ENCODE measurements around the gene NKAIN4.

Gene NKAIN4

DNA sequence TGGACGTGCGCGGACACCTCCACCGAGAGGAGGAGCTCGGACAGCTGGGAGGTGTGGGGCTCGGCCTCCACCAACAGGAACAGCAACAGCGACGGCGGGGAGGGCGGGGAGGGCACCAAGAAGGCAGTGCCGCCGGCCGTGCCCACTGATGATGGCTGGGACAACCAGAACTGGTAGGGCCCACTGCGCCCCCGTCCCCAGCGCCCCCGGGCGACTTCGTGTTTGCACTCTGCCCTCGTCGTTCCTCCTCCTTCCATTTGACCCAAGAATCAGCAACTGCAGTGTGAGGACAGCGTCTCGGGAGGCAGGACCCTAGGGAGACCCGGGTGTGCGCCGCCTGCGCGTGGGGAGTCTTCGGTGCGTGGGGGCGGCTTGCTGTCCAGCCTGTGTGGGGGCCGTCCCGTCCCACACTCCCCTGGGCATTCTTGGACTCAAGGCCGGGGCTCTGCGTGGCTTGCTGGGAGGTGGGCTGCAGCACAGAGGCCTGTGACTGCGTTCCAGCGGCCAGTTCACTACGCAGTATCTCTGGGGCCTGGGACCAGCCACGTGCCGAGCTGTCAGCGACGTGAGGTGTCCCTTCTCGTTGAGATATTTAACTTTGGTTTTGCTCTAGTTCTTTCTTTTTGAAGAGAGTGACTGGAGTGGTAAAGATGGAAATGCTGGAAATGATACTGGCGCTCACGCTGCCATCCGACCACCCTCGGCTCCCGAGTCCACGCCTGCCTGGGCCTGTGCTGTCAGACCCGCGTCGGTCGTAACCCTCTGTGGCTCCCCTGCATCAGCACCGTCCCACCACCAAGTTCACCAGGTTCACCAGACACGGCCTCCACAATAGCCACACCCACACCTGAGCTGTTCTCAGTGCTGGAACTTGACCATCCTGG lies 33.7 kb upstream of the NKAIN4 start:
- DNase-seq, result no peak

DNA sequence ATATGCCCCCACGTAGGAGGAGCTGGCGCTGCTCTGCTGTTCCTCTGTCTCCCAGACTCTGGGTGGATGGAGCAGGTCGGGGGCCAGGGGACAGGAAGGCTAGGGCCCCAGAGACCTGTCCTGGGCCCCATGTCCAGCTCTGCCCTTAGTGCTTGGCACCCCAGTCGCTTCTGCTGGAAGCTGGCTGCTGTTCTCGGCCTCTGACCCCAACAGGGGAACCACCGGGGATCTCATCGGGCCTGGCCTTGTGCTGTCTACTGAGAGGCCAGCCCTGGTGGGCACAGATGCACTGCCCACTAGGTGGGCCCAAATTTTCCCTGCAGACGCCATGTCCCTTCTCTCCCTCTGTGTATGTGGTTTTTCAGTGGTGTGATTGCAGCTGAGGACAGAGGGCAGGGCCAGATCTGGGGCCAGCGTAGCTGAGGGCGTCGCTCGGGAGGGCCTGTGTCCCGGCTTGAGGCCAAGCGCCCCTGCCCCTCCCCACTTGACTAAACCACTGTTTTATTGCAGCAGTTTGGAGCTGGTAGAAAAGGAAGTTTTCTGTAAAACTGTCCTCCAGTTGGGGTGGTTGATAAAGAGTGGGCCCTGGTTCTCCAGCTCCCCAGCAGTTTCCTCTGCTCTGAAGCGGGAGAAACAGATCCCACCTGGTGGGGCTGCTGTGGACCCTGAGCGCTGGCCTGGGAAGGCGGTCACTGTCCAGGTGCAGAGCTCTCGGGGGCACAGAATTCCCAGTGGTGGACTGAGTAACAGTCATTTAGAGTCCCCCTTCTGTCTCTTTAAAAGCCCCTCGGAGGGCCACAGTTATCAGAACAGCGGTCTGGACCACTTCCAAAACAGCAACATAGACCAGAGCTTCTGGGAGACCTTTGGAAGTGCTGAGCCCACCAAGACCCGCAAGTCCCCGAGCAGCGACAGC lies 32.8 kb upstream of the NKAIN4 start:
- DNase-seq, result no peak

DNA sequence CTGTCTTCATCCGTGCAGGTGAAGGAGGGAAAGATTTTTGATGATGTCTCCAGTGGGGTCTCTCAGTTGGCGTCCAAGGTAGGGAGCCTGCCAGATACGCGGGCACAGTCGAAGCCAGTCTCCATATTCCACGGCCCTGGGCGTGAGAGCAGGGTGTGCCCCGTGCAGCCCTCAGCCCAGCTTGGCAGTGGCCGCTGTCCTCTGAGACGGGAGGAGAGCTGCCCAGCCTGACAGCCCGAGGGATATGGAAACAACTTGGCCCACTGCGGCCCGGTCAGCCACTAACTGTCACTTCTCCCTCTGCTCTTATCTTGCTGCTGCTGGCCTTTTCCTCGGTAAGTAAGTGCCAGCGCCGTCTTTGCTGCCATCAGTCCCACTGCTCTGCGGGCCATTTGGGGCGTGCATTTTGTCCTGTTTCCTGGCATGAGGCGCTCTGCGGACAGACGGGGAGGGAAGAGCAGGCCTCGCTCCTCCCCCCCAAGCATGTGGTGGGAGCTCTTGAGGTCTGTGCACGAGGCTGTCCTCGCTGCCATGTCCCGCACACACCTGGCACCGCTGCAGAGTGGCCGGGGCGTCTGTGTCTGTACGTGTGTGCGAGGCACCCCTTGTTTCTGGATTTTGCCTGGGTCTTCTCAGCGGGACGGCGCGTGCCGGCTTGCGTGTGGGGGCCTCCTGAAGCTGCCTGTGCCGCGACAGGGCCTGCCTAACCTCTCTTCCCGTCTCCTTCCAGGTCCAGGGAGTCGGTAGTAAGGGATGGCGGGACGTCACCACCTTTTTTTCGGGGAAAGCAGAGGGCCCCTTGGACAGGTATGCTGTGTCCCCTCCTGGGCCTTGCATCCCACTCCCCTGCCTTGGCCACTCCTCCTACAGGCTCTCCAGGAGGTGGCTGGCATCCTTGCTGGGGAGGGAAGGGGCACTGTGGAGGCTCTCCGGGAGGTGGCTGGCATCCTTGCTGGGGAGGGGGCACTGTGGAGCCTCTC lies 31.7 kb upstream of the NKAIN4 start:
- DNase-seq, result no peak

DNA sequence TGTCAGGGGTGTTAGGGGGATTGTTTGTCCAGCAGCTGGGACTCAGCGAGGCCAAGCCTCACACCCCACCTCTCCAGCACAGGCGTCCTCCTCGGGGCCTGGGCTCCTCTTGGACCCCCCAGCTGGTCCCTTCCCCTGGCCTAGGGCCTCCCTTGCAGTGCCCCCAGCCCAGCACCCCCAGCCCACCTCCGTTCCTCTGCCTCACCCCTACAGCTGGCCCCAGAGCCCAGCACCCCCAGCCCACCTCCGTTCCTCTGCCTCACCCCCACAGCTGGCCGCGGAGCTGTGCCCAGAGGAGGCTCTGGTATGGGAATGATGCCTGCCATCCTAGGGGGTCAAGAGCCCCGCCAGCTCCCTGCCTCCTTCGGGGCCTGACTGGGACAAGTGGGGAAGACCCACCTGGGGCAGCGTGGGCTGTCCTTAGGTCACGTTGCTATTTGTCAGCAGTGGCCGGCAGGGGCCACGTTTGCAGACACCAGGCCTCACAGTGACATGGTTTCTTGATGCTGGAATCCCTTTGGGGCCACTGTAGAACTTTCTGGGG lies 30.8 kb upstream of the NKAIN4 start:
- no peak for DNase-seq

DNA sequence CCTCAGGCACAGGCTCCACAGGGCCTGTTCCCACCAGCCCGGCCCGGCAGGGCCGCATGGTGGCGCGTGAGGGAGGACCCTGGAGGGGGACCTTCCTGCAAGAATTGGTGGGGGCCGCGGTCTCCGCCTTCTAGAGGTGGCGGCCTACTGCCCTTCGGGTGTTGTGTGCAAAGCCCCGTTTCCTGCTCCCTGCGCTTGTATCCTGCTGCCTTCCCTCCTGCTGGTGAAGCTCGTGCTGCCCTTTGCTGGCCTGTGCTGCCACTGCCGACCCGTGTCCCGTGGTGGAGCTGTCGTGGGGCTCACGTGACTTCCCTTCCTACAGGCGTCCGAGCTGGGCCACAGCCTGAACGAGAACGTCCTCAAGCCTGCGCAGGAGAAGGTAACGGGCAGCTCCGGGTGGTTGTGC lies 30.3 kb upstream of the NKAIN4 start:
- DNase-seq, result peak; percentile 15

DNA sequence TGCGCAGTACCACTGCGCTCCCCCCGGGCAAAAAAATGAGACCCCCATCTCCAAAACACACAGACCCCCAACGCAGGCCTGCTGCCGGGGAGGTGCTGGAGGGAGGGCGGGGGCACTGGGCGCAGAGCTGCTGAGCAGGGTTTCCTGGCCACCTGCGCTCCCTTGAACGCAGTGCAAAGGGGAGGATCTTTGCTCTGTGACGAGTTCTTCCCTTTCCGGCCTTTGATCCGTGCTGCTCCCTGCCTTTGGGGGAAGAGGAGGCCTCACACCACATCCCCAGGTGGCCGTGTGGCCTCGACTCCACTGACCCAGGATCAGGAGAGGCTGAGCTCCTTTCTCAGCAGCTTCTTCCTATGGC lies 29.8 kb upstream of the NKAIN4 start:
- DNase-seq, result peak; percentile 33

DNA sequence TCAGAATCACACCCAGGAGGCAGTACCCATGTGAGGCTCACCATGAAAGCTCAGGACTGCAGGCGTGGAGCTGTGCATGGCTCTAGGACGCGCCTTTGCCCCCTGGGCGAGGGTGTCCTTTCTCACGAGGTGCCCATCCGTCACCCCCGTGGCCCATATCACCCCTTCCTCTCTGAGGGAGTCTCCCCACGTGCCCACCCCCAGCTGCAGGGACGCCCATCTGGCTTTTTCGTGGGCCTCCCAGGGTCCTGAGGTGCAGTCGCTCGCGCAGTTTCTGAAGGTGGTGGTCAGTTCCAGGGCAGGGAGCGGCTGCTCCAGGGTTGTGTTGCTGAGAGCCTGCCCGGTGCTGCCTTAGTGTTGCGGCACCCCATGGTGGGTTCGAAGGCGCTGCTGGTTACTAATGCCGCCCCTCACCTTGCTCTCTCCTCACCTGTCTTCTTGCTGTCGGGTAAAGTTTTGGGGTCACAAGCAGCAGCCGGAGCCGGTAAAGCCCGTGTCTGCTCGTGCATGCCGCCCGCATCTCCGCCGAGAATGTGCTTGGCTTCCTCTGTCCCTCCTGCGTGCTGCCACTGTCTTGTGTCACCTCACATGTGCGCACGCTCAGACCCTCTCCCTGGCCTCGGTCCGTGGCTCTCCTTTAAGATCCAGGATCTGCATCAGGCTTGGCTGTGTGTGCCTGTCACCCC lies 29.3 kb upstream of the NKAIN4 start:
- DNase-seq, result no peak

DNA sequence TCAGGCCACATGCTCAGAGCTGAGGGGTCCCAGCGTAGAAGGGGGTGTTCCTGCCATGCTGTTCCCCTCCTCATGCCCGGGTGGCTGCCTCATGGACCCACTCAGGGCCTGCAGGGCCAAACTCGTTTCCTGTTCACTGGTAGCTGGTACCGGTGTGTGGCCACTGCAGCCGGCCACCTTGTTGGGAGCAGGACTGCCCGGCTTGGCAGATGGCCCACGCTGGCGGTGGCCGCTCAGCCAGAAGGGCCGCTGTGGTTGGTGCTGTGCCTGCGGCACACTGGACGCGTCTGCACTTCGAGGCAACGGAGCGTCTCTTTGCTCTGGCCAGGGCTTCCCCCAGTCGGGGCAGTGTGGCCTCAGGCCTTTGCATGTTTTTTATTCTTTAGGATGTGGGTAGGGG lies 28.7 kb upstream of the NKAIN4 start:
- no peak for DNase-seq

DNA sequence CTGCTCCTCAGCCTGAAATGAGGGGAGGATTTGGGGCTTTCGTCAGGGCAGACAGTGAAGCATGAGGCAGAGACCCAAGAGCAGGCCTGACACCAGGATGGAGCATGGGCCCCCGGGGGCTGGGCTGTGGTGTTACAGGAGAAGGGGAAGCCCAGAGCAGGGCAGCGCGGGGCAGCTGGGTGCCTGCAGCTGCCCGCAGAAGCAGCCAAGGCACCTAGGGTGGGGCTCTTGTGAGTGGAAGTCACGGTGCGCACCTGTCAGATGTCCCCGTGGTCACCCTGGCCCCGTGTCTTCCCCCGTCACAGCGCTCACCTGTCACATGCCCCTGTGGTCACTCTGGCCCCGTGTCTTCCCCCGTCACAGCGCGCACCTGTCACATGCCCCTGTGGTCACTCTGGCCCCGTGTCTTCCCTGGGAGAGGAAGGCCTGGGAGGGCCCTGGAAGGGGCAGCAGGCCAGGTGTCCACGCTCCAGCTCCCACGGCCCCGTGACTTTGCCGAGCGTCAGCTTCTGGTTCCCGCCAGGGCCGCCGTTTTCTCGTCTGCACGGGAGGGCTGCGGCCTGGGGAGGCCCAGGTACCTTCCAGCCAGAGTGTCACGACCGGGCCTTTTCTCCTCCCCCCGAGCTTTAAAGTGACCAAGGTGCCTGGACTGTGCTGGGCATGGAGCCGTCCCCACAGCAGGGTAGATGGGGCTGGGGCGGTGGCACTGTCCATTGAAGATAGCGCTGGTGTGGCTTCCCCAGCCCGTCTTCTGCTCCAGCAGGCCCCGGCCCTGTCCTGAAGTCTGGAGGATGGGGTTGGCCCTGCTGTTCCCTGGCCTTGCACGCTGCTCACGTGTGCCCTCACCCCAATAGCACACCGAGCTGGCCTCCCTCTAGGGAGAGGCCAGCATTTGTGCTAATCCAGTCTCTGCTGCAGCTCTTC lies 27.7 kb upstream of the NKAIN4 start:
- DNase-seq, result no peak

DNA sequence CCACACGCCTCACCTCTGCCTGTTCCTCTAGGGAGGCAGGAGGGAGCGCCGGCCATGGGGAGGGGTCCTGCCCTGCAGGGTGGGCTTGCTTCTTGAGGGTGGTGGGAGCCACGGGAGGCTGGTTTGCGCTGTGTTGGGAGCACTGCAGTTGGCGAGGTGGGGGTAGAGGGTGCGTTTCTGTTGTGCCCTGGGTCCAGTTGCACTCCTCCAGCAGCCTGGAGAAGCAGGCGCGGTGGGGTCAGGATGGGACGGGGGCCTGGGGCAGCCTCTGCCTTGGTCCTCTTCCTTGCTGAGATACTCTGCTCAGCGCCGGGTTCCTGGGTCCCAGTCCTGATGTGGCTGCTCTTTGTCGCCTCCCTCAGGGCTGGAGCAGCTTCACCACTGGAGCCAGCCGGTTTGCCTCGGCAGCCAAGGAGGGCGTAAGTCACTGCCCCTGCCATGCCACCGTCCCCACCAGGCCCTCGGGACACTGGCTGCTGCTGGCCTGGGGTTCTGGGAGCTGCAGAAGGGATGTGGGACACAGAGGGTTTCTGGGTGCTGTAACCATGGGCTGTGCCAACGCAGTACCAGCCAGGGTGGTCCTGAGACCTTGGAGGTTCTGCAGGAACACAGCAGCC lies 26.8 kb upstream of the NKAIN4 start:
- DNase-seq, result no peak

DNA sequence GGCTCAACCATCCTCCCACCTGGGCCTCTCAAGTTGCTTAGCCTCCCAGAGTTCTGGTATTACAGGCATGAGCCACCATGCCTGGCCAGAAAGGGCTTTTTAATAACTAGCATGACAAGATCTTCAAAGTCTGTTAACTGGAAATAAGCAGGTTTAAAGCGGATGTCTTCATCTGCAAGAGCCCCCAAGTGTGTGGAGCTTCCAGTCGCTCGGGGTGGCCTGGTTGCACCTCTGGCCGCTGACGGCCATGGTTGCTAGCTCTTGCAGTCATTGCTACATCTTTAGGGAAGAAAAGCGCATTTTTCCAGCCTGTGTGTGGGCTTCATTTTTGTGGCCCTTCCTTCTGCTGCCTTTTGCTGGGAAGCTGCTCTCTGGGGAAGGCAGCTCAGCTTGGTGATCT lies 26.1 kb upstream of the NKAIN4 start:
- DNase-seq, result no peak

DNA sequence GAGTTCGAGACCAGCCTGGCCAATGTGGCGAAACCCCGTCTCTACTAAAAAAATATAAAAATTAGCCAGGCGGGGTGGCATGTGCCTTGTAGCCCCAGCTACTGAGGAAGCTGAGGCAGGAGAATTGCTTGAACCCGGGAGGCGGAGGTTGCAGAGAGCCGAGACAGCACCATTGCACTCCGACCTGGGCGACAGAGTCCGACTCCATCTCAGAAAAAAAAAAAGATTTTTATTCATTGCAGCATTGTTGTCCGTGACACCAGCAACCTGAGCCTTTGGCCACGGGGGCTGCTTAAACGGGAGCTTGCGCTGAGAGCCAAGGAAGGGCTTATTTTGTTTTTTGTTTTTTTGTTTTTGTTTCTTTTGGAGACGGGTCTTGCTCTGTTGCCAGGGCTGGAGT lies 25.7 kb upstream of the NKAIN4 start:
- DNase-seq, result no peak

DNA sequence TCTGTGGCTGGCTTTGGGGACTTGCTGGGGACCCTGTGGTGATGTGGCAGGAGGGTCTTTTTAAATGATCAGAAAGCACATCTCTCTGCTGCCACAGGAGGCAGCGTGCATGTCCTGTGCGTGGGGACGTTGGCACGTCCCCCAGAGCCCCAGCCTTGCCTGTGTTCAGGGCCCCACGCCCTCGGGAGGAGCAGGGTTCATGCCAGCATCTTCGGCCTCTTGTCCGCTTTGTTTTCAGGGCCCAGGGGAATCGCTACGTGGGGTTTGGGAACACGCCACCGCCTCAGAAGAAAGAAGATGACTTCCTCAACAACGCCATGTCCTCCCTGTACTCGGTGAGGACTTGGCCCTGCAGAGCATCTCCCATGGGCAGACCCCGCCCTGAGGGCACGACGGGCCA lies 24.4 kb upstream of the NKAIN4 start:
- no peak for DNase-seq

DNA sequence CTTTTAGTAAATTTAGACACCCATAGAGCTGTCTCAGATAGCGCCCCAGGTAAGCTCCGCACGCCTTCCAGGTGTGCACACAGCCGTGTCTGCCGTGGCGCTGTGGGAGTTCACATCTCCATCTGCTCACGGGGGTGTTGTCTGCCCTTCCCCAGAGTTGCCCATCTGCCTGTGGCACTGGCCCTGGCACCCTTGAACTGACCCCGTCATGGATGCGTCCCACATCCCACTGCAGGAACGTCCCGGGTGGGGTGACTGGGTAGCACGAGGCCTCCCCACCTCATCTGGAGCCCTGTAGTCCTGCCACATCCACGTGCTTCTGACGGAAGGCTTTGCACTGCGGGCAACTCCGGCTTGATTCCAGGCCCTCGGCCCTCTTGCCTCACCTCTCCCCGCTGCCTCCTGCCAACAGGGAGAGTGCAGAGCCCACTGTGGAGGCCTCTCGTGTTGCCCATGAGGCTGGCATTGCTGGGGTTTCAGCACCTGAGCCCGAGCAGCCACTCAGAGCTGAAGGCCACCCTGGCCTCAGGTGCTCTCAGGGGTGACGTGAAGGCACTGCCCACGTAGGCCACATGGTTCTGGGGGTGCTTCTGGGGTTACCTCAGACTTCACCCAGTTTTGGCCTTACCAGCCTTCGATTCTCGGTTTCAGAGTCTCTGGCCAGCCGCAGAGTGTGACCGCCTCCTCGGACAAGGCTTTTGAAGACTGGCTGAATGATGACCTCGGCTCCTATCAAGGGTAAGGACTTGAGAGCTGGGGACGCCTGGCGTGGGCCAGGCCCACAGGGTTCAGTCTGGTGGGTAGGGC lies 23.4 kb upstream of the NKAIN4 start:
- DNase-seq, result no peak

DNA sequence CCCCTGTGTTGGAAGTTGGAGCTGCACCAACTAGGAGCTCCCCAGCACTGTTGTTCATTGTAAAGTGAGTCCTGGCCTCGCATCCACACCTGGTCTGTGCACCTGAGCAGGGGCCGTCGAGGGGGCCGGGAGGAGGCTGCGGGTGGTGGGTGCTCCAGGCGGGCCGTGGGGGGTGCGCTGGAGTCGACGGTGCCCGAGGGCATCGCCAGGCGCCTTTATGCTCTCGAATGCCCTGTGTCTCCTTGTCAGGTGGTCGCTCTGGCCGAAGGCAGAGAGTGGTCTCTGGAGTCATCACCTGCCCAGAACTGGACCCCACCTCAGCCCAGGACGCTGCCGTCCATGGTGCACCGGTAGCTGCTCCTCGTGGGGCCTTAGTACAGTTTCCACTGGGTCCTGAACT lies 22.7 kb upstream of the NKAIN4 start:
- DNase-seq, result no peak

DNA sequence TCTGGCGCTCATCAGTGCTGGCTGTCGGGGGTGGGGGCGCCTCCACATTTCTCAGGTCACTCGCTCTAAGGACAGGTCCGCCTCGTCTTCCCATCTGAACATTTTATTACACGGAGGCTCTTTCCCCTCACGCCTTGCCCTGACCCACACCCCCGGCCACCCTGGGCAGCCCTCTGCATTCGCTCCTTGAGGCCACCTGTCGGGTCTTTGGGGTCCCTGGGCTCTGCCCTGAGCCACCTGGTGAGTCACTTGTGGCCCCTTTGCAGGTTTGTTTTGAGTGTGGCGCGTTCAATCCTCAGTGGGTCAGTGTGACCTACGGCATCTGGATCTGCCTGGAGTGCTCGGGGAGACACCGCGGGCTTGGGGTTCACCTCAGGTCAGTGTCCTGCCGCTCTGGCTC lies 21.6 kb upstream of the NKAIN4 start:
- DNase-seq, result no peak

DNA sequence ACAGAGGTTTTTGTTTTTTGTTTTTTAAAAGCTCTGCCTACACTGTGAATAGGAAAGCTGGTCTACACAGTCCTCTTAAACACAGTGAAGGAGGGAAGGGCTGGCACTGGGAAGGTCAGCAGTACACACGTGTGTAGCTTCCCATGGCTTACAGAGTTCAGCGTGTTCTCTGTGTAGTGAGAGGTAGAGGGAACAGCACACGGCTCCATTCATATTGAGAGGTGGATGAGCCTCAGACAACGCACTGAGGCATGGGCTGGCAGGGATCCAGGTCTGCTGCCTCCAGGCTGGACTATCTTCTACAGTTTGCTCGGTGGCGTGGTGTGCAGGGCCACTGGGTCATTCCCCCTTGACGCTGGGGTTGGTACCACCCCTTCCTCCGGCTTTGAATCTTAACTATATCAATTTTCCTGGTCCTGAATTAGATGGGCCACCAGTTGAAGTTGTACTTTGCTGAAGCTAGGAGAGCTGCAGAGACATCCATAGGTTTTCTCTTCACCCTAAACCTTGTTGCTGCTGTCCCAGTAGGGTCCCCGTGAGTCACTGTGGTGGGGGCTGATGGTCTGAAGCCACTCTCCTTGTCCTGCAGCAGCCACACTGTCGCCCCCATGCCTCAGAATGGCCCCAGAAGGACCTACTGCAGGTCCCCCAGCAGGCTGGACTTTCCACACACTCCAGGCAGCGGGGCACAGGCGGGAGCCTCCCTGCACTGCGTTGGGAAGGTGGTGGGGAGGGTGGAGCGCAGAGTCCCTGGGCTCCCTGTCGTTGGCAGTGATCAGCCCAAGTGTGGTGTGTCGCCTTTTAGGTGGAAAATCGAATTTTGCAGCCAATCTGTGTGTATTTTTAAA lies 20.3 kb upstream of the NKAIN4 start:
- no peak for DNase-seq

DNA sequence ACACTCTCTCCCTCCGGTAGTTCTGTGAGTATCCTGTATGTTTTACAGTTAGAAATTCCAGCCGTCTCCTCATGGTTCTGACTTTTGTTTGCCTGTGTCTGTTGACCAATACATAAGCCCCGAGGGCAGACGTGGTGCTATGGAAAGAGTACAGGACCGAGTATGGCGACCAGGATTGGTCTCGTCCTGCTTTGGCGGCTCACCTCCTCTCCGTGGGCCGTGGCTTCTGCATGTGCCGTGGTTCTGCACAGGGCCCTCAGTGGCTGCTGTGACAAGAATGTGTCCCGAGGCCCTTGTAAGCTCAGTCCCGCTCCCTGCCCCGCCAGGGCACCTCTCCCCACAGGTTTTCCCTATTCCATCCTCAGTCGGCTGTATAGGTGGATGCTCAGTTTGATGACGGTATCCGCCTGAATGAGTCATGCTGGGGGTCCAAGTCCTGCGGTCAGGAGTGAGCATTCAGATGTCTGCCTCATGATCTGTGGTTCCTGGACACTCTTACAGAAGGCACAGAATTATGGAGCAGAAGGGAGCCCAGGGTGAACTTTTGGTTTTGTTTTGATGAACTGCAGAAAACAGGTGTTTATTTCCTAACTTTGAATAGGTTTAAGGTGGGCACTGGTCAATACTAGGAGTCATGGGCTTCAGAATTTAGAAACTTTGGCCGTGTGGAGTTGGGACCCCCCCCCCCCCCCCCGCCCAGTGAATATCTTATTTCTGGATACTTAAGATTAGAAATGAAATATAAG lies 19.5 kb upstream of the NKAIN4 start:
- DNase-seq, result no peak

Data from activated CD4-positive, alpha-beta T cell treated with anti-CD3 and anti-CD28 coated beads, Interleukin-10, Interleukin-2, amounts not matched to agents 100 ng/mL and 50 ng/mL, durations not matched to agents 16 hours and 8 hours (primary cell).